Lung (tissue), 12 donors: ENCODE data around the gene TRPM5. TPM values are rescaled to one million over a fixed set of nuclear protein-coding genes. Genes with fewer than 3 reads are reported as not detected.

ENCODE experiments used
- ATAC-seq: fragments of 200-7000 bp; cut with Tn5 transposase; one replicate; pipeline ENCODE4 v1.9.1; 2020; ENCODE audit warnings: moderate number of reproducible peaks; ENCODE audit not compliant: insufficient read depth, low FRiP score
- DNase-seq, 3 donors: peaks; one replicate each; pipeline ENCODE4 v3.0.0-alpha.2; 2013 to 2017
- H3K27ac ChIP-seq, 2 donors: one replicate each; pipeline ENCODE4 v1.5.1; 2013; ENCODE audit warnings: mild to moderate bottlenecking in 2 of 2, moderate library complexity in 2 of 2, control low read depth in 1 of 2, inconsistent platforms in 1 of 2, low read depth in 1 of 2, low read length in 1 of 2
- H3K27me3 ChIP-seq, 3 donors: one replicate each; pipeline ENCODE4 v1.5.1; 2013; ENCODE audit warnings: low read length in 2 of 3; ENCODE audit not compliant: control insufficient read depth in 3 of 3, insufficient read depth in 3 of 3
- H3K36me3 ChIP-seq, 4 donors: one replicate each; pipeline ENCODE4 v1.5.1; 2013; ENCODE audit warnings: low read length in 4 of 4, mild to moderate bottlenecking in 1 of 4, moderate library complexity in 1 of 4; ENCODE audit not compliant: control insufficient read depth in 4 of 4, insufficient read depth in 4 of 4
- H3K4me1 ChIP-seq, 5 donors: one replicate each; pipeline ENCODE4 v1.5.1; 2013; ENCODE audit warnings: low read length in 5 of 5, mild to moderate bottlenecking in 2 of 5, moderate library complexity in 1 of 5; ENCODE audit not compliant: control insufficient read depth in 5 of 5, insufficient read depth in 5 of 5
- H3K4me3 ChIP-seq: one replicate; pipeline ENCODE4 v1.5.1; 2013; ENCODE audit warnings: mild to moderate bottlenecking, control low read depth, moderate library complexity
- H3K9ac ChIP-seq, 2 donors: one replicate each; pipeline ENCODE4 v1.5.1; 2013; ENCODE audit warnings: low read length in 2 of 2, control low read depth in 1 of 2; ENCODE audit not compliant: insufficient read depth in 1 of 2
- H3K9me3 ChIP-seq, 4 donors: one replicate each; pipeline ENCODE4 v1.5.1; 2013; ENCODE audit warnings: low read length in 3 of 4, mild to moderate bottlenecking in 1 of 4, moderate library complexity in 1 of 4; ENCODE audit not compliant: control insufficient read depth in 4 of 4, insufficient read depth in 3 of 4
- WGBS, 2 donors: extraction: QIAGEN DNeasy Blood & Tissue Kit; methylation state at CpG; one replicate each; pipeline ENCODE4 v1.1.7; 2013; 5-methylcytosine and 5-hydroxymethylcytosine counted together
- polyA plus RNA-seq, 2 donors: library from polyadenylated mRNA; stranded (reverse); fragments of 200-250 nt; gene quantifications; one replicate each; pipeline ENCODE4 v1.2.1, GENCODE V29; 2013
- total RNA-seq, 2 donors: library from RNA; depleted of rRNA in 1 of 2; stranded (reverse); fragments of >200 nt in 1 of 2; gene quantifications; one replicate each; pipeline ENCODE4 v1.2.1, GENCODE V29; 2014 to 2021
- TF ChIP-seq, protein P1 (sequence below): IDR thresholded peaks from 2 replicates; pipeline ENCODE4 v1.5.1; 2012; ENCODE audit warnings: mild to moderate bottlenecking; ENCODE audit errors: control extremely low read depth, extremely low read depth
- donor health status: control.
- donor health status: control.
- donor health status: Bipolar disorder and iron deficiency.
- donor health status: healthy.
- donor health status: DM: yes; HTN: yes; CAD: no.

The TRPM5 gene
- total and polyA plus RNA-seq, 4 donors, result 0.02 to 0.20 (median 0.11) TPM

GRCh38 chr11:2401436-2401984, 42.8 kb downstream of the TRPM5 start:
- peaks cover 3 to 28% (median 11%) of the 10 kb centered on the region in 5 donors for H3K4me1 ChIP-seq
- peak overlapping the region; percentile 90 to 94 for H3K9ac ChIP-seq
- no peaks in the 10 kb centered on the region for H3K27me3 ChIP-seq
- peak overlapping the region in 1 of 2 donors; percentile 92 for H3K27ac ChIP-seq
- ATAC-seq, result no peak
- 40 to 48% methylated on average over 12 of the region's 12 CpGs for WGBS, 2 donors
- H3K36me3 ChIP-seq, result peaks cover 4 to 43% (median 19%) of the 10 kb centered on the region in 4 donors
- no peak for DNase-seq
- TF ChIP-seq, protein P1, sequence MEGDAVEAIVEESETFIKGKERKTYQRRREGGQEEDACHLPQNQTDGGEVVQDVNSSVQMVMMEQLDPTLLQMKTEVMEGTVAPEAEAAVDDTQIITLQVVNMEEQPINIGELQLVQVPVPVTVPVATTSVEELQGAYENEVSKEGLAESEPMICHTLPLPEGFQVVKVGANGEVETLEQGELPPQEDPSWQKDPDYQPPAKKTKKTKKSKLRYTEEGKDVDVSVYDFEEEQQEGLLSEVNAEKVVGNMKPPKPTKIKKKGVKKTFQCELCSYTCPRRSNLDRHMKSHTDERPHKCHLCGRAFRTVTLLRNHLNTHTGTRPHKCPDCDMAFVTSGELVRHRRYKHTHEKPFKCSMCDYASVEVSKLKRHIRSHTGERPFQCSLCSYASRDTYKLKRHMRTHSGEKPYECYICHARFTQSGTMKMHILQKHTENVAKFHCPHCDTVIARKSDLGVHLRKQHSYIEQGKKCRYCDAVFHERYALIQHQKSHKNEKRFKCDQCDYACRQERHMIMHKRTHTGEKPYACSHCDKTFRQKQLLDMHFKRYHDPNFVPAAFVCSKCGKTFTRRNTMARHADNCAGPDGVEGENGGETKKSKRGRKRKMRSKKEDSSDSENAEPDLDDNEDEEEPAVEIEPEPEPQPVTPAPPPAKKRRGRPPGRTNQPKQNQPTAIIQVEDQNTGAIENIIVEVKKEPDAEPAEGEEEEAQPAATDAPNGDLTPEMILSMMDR, result no peak
- H3K4me3 ChIP-seq, result peak overlapping the region; percentile 96
- H3K9me3 ChIP-seq, result no peaks in the 10 kb centered on the region

- TF ChIP-seq, protein P1, result no peak
- H3K9me3 ChIP-seq, result no peaks in the 10 kb centered on the region
- H3K9ac ChIP-seq, result peak overlapping the region; percentile 90 to 94
- peak overlapping the region; percentile 66 to 92 for H3K27ac ChIP-seq
- 0 to 1% methylated on average over 49 to 55 of the region's 55 CpGs for WGBS, 2 donors
- DNase-seq (no peak), ATAC-seq (peak; percentile 0)
- H3K36me3 ChIP-seq, result peaks cover 10 to 49% (median 19%) of the 10 kb centered on the region in 4 donors
- H3K27me3 ChIP-seq, result no peaks in the 10 kb centered on the region
- H3K4me1 ChIP-seq, result peaks cover 3 to 28% (median 11%) of the 10 kb centered on the region in 5 donors
- H3K4me3 ChIP-seq, result peak overlapping the region; percentile 96
These were observed 43.4 kb downstream of the TRPM5 start for GRCh38 chr11:2400762-2401435.

DNA sequence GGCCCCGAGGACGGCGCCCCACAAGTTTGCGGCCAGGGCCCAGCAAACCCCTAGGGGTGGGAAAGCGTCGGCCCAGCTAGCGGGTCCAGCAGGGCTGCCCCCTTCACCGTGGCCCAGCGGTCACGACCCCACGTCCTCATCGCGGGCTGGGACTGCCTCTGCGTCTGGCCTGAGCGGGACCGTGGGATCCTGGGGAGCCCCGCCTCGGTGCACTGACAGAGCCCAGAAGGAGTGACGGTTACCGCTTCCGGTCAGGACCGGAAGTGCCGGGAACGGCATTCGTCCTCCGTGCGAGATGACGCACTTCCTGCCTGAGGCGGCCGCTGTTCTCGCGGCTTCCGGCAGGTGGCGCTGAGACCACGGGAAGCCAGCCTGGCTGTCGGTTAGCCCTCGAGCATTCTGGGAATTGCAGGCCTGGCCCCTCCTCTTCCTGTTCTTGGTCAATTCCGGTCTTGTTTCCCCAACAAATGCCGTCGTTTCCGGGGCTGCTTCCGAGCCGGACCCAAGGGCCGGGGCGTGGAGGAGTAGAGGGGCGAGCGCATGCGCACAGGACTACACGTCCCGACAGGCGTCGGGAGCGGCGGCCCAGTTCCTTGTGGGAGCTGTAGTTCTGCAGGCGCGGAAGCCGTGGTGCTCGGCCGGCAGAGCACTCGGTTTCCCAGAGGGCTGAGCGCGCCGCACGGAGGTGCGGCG, 44.1 kb downstream of the TRPM5 start, which contains the start of gene TSSC4:
TSS of gene TSSC4 (plus strand) at position 682 of the 693 bp plus-strand sequence. CDS start 1,884 bp downstream, outside the sequence.
- TF ChIP-seq, protein P1, result peak; percentile 93
- H3K27me3 ChIP-seq, result no peaks in the 10 kb centered on the region
- peak within 1 kb of the TSS; percentile 90 to 94 for H3K9ac ChIP-seq
- H3K4me3 ChIP-seq, result peak within 1 kb of the TSS; percentile 96
- peak within 1 kb of the TSS; percentile 97 to 100 for H3K27ac ChIP-seq
- peak; percentile 100 for DNase-seq
- ATAC-seq, result peak; percentile 91
- H3K4me1 ChIP-seq, result peaks cover 3 to 28% (median 11%) of the 10 kb centered on the region in 5 donors
- peaks cover 10 to 56% (median 22%) of the 10 kb centered on the region in 4 donors for H3K36me3 ChIP-seq
- 0 to 1% methylated on average over 66 of the region's 66 CpGs for WGBS, 2 donors
- no peaks in the 10 kb centered on the region for H3K9me3 ChIP-seq
